ENCODE data around the gene TSNAX. TPM values are rescaled to one million over a fixed set of nuclear protein-coding genes. Genes with fewer than 3 reads are reported as not detected.

TSNAX gene
- polyA plus RNA-seq, 1 of the 3 experiments (the other 2 are of a cell fraction) = 15.7 TPM

- H3K27ac ChIP-seq (ENCODE audit: low read depth in 2 of 2, low read length in 1 of 2) = no peak overlapping the region
- no peaks in the 10 kb centered on the region for H3K9me2 ChIP-seq
- ChIA-PET POLR2A (no interaction called here), CTCF (interaction anchor here (1.1 kb wide), 1 partner anchor 16 kb away, joined by 3 read pairs; no protein-coding TSS in a partner anchor)
- no peaks in the 10 kb centered on the region for H3K9me3 ChIP-seq
- H3K4me3 ChIP-seq (ENCODE audit: low read depth in 2 of 2, low read length in 1 of 2) = no peak overlapping the region
- 80% methylated on average over 1 of the region's 1 CpG for WGBS (ENCODE audit: low lambda C conversion rate)
- no peak for DNase-seq
- no peaks in the 10 kb centered on the region for H4K20me1 ChIP-seq (ENCODE audit: insufficient read depth)
- H3F3A ChIP-seq (replicated peaks; ENCODE audit: insufficient read depth) = no peaks in the 10 kb centered on the region
- TF ChIP-seq ELF1 (IDR thresholded peaks at IDR 0.05) = no peak
- TF ChIP-seq EZH2phosphoT487 (IDR thresholded peaks at IDR 0.05; ENCODE audit: borderline replicate concordance, low read depth) = no peak
- TF ChIP-seq REST (IDR thresholded peaks at IDR 0.05; ENCODE audit: low read depth, low read length) = no peak
- TF ChIP-seq GATA2 (CRISPR knock-in tag; IDR thresholded peaks at IDR 0.05) = no peak
- no peak for TF ChIP-seq FOXJ3 (CRISPR knock-in tag; IDR thresholded peaks at IDR 0.05)
- no peak for TF ChIP-seq YY1 (IDR thresholded peaks at IDR 0.05; ENCODE audit: low read depth)
- TF ChIP-seq POLR2AphosphoS5 (IDR thresholded peaks at IDR 0.05; ENCODE audit: low read depth, low read length) = no peak
- TF ChIP-seq MXI1 (IDR thresholded peaks at IDR 0.05; ENCODE audit: low read depth, low read length) = no peak
- no peaks in the 10 kb centered on the region for H3K27me3 ChIP-seq (ENCODE audit: insufficient read depth)
- no peak overlapping the region for H3K9ac ChIP-seq
- no peak overlapping the region for H3K4me2 ChIP-seq
- no peaks in the 10 kb centered on the region for H3K4me1 ChIP-seq (ENCODE audit: control insufficient read depth in 1 of 2, insufficient read depth in 2 of 2, low read depth in 1 of 2, low read length in 1 of 2)
- no peaks in the 10 kb centered on the region for H3K36me3 ChIP-seq (replicated peaks in 1 of 2; ENCODE audit: control insufficient read depth in 1 of 2, insufficient read depth in 2 of 2, low read length in 1 of 2)
- H3K79me2 ChIP-seq (ENCODE audit: insufficient read depth) = no peaks in the 10 kb centered on the region
- H2AFZ ChIP-seq (ENCODE audit: low read depth) = no peak overlapping the region
Measured at GRCh38 chr1:231522038-231522437, 6.4 kb upstream of the TSNAX start.

- no peak overlapping the region for H3K9ac ChIP-seq
- H3K4me3 ChIP-seq (ENCODE audit: low read depth in 2 of 2, low read length in 1 of 2) = no peak overlapping the region
- H3K79me2 ChIP-seq (ENCODE audit: insufficient read depth) = no peaks in the 10 kb centered on the region
- no peaks in the 10 kb centered on the region for H3K9me3 ChIP-seq
- peaks cover 0 to 6% of the 10 kb centered on the region in 2 experiments; a peak in 2 of 4 replicates for H3K4me1 ChIP-seq (ENCODE audit: control insufficient read depth in 1 of 2, insufficient read depth in 2 of 2, low read depth in 1 of 2, low read length in 1 of 2)
- WGBS (ENCODE audit: low lambda C conversion rate) = 99% methylated on average over 2 of the region's 2 CpGs
- H3K27me3 ChIP-seq (ENCODE audit: insufficient read depth) = no peaks in the 10 kb centered on the region
- H3K27ac ChIP-seq (ENCODE audit: low read depth in 2 of 2, low read length in 1 of 2) = no peak overlapping the region
- no peaks in the 10 kb centered on the region for H3K9me2 ChIP-seq
- H3K36me3 ChIP-seq (replicated peaks in 1 of 2; ENCODE audit: control insufficient read depth in 1 of 2, insufficient read depth in 2 of 2, low read length in 1 of 2) = no peaks in the 10 kb centered on the region
- no peak for DNase-seq
- no peaks in the 10 kb centered on the region for H4K20me1 ChIP-seq (ENCODE audit: insufficient read depth)
- ChIA-PET POLR2A (no interaction called here), CTCF (no interaction called here)
- no peak overlapping the region for H3K4me2 ChIP-seq
- H3F3A ChIP-seq (replicated peaks; ENCODE audit: insufficient read depth) = no peaks in the 10 kb centered on the region
- no peak overlapping the region for H2AFZ ChIP-seq (ENCODE audit: low read depth)
- TF ChIP-seq TCF12 (IDR thresholded peaks at IDR 0.05) (no peak), MEF2A (IDR thresholded peaks at IDR 0.05; ENCODE audit: borderline replicate concordance, low read depth) (no peak), POLR2AphosphoS5 (IDR thresholded peaks at IDR 0.05; ENCODE audit: low read depth, low read length) (no peak), CTCF (IDR thresholded peaks at IDR 0.05) (no peak), CHD2 (IDR thresholded peaks at IDR 0.05; ENCODE audit: low read length, partially characterized antibody) (no peak), GABPA (IDR thresholded peaks at IDR 0.05; ENCODE audit: low read depth) (no peak), REST (IDR thresholded peaks at IDR 0.05; ENCODE audit: low read depth, low read length) (no peak), USF2 (IDR thresholded peaks at IDR 0.05; ENCODE audit: borderline replicate concordance, low read depth, low read length) (no peak)
- TF ChIP-seq, protein P1, sequence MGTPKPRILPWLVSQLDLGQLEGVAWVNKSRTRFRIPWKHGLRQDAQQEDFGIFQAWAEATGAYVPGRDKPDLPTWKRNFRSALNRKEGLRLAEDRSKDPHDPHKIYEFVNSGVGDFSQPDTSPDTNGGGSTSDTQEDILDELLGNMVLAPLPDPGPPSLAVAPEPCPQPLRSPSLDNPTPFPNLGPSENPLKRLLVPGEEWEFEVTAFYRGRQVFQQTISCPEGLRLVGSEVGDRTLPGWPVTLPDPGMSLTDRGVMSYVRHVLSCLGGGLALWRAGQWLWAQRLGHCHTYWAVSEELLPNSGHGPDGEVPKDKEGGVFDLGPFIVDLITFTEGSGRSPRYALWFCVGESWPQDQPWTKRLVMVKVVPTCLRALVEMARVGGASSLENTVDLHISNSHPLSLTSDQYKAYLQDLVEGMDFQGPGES (IDR thresholded peaks at IDR 0.05; ENCODE audit: low read depth, low read length) = no peak
Measured at GRCh38 chr1:231522931-231523642, 5.4 kb upstream of the TSNAX start.
